ENCODE results near the gene CATSPER1. TPM values are rescaled to one million over a fixed set of nuclear protein-coding genes. Genes with fewer than 3 reads are reported as not detected.

The CATSPER1 gene
- total and polyA plus RNA-seq, 4 donors: 0.10 TPM; not detected in 3

GRCh38 chr11:66007201-66007634 is 19.1 kb downstream of the CATSPER1 start:
- peaks cover 13% of the 10 kb centered on the region for H3K4me1 ChIP-seq (ENCODE audit: control insufficient read depth, insufficient read depth, low read length)
- H3K9me3 ChIP-seq (ENCODE audit: control insufficient read depth, insufficient read depth, low read length): no peaks in the 10 kb centered on the region
- WGBS (ENCODE audit: insufficient coverage): 39% methylated on average over 5 of the region's 5 CpGs
- H3K27me3 ChIP-seq (ENCODE audit: control insufficient read depth, insufficient read depth, low read length): peaks cover 16% of the 10 kb centered on the region
- no peak overlapping the region for H3K4me3 ChIP-seq (ENCODE audit: low read depth, low read length)
- peaks cover 31% of the 10 kb centered on the region for H3K36me3 ChIP-seq (ENCODE audit: control insufficient read depth, insufficient read depth, low read length)
- no peak overlapping the region for H3K27ac ChIP-seq (ENCODE audit: low read depth, low read length)
- DNase-seq (ENCODE audit: low read depth in 4 of 6, low spot score in 6 of 6): no peak

- no peak overlapping the region for H3K4me3 ChIP-seq (ENCODE audit: low read depth, low read length)
- no peak overlapping the region for H3K27ac ChIP-seq (ENCODE audit: low read depth, low read length)
- WGBS (ENCODE audit: insufficient coverage): 75% methylated on average over 3 of the region's 4 CpGs
- H3K27me3 ChIP-seq (ENCODE audit: control insufficient read depth, insufficient read depth, low read length): peaks cover 13% of the 10 kb centered on the region
- H3K9me3 ChIP-seq (ENCODE audit: control insufficient read depth, insufficient read depth, low read length): no peaks in the 10 kb centered on the region
- peaks cover 13% of the 10 kb centered on the region for H3K4me1 ChIP-seq (ENCODE audit: control insufficient read depth, insufficient read depth, low read length)
- peaks cover 31% of the 10 kb centered on the region for H3K36me3 ChIP-seq (ENCODE audit: control insufficient read depth, insufficient read depth, low read length)
- DNase-seq (ENCODE audit: low read depth in 4 of 6, low spot score in 6 of 6): no peak
Measured at GRCh38 chr11:66006891-66007176, 19.4 kb downstream of the CATSPER1 start.

- Histone ChIP-seq H3K4me1 (ENCODE audit: control insufficient read depth, insufficient read depth, low read length) (peaks cover 15% of the 10 kb centered on the region), H3K4me3 (ENCODE audit: low read depth, low read length) (no peak overlapping the region), H3K9me3 (ENCODE audit: control insufficient read depth, insufficient read depth, low read length) (no peaks in the 10 kb centered on the region), H3K27me3 (ENCODE audit: control insufficient read depth, insufficient read depth, low read length) (peaks cover 7% of the 10 kb centered on the region), H3K27ac (ENCODE audit: low read depth, low read length) (no peak overlapping the region), H3K36me3 (ENCODE audit: control insufficient read depth, insufficient read depth, low read length) (peaks cover 31% of the 10 kb centered on the region)
- WGBS (ENCODE audit: insufficient coverage): 85% methylated on average over 12 of the region's 13 CpGs
- DNase-seq (ENCODE audit: low read depth in 4 of 6, low spot score in 6 of 6): no peak
Measured at GRCh38 chr11:66006134-66006890, 20.0 kb downstream of the CATSPER1 start.

- Histone ChIP-seq H3K4me3 (ENCODE audit: low read depth, low read length) (no peak overlapping the region), H3K36me3 (ENCODE audit: control insufficient read depth, insufficient read depth, low read length) (peaks cover 43% of the 10 kb centered on the region), H3K27ac (ENCODE audit: low read depth, low read length) (no peak overlapping the region), H3K9me3 (ENCODE audit: control insufficient read depth, insufficient read depth, low read length) (no peaks in the 10 kb centered on the region), H3K4me1 (ENCODE audit: control insufficient read depth, insufficient read depth, low read length) (peaks cover 24% of the 10 kb centered on the region), H3K27me3 (ENCODE audit: control insufficient read depth, insufficient read depth, low read length) (no peaks in the 10 kb centered on the region)
- DNase-seq (ENCODE audit: low read depth in 4 of 6, low spot score in 6 of 6): no peak
- 100% methylated on average over 1 of the region's 4 CpGs for WGBS (ENCODE audit: insufficient coverage)
Measured at GRCh38 chr11:66004186-66004585, 22.1 kb downstream of the CATSPER1 start.

- peaks cover 49% of the 10 kb centered on the region for H3K36me3 ChIP-seq (ENCODE audit: control insufficient read depth, insufficient read depth, low read length)
- DNase-seq (ENCODE audit: low read depth in 4 of 6, low spot score in 6 of 6): no peak
- no peaks in the 10 kb centered on the region for H3K9me3 ChIP-seq (ENCODE audit: control insufficient read depth, insufficient read depth, low read length)
- peak overlapping the region; percentile 99 for H3K27ac ChIP-seq (ENCODE audit: low read depth, low read length)
- H3K27me3 ChIP-seq (ENCODE audit: control insufficient read depth, insufficient read depth, low read length): no peaks in the 10 kb centered on the region
- H3K4me3 ChIP-seq (ENCODE audit: low read depth, low read length): peak overlapping the region; percentile 93
- peaks cover 24% of the 10 kb centered on the region for H3K4me1 ChIP-seq (ENCODE audit: control insufficient read depth, insufficient read depth, low read length)
- 85% methylated on average over 6 of the region's 6 CpGs for WGBS (ENCODE audit: insufficient coverage)
Measured at GRCh38 chr11:66003291-66003690, 23.0 kb downstream of the CATSPER1 start.

- H3K9me3 ChIP-seq (ENCODE audit: control insufficient read depth, insufficient read depth, low read length): no peaks in the 10 kb centered on the region
- peaks cover 55% of the 10 kb centered on the region for H3K36me3 ChIP-seq (ENCODE audit: control insufficient read depth, insufficient read depth, low read length)
- H3K4me1 ChIP-seq (ENCODE audit: control insufficient read depth, insufficient read depth, low read length): peaks cover 24% of the 10 kb centered on the region
- 0% methylated on average over 40 of the region's 40 CpGs for WGBS (ENCODE audit: insufficient coverage)
- DNase-seq (ENCODE audit: low read depth in 4 of 6, low spot score in 6 of 6): peak in 2 of 6 donors; percentile 12 to 29
- H3K27ac ChIP-seq (ENCODE audit: low read depth, low read length): peak overlapping the region; percentile 99
- peak overlapping the region; percentile 93 for H3K4me3 ChIP-seq (ENCODE audit: low read depth, low read length)
- H3K27me3 ChIP-seq (ENCODE audit: control insufficient read depth, insufficient read depth, low read length): no peaks in the 10 kb centered on the region
Measured at GRCh38 chr11:66002648-66003225, 23.5 kb downstream of the CATSPER1 start.

- H3K27me3 ChIP-seq (ENCODE audit: control insufficient read depth, insufficient read depth, low read length): no peaks in the 10 kb centered on the region
- H3K36me3 ChIP-seq (ENCODE audit: control insufficient read depth, insufficient read depth, low read length): peaks cover 60% of the 10 kb centered on the region
- H3K9me3 ChIP-seq (ENCODE audit: control insufficient read depth, insufficient read depth, low read length): no peaks in the 10 kb centered on the region
- 0% methylated on average over 54 of the region's 55 CpGs for WGBS (ENCODE audit: insufficient coverage)
- H3K4me1 ChIP-seq (ENCODE audit: control insufficient read depth, insufficient read depth, low read length): peaks cover 24% of the 10 kb centered on the region
- H3K27ac ChIP-seq (ENCODE audit: low read depth, low read length): peak within 1 kb of the TSS; percentile 99
- peak within 1 kb of the TSS; percentile 93 for H3K4me3 ChIP-seq (ENCODE audit: low read depth, low read length)
- DNase-seq (ENCODE audit: low read depth in 4 of 6, low spot score in 6 of 6): peak; percentile 96 to 99 (median 98)
Measured at GRCh38 chr11:66001942-66002647, 24.2 kb downstream of the CATSPER1 start, which contains the start of the genes BANF1 and EIF1AD. TSS of gene BANF1 (plus strand) at chr11:66002503. CDS start at chr11:66003251, 748 bp downstream. TSS of gene EIF1AD (minus strand) at chr11:66002157. CDS start at chr11:66000389, 1,768 bp downstream.

- Histone ChIP-seq H3K27ac (ENCODE audit: low read depth, low read length) (no peak overlapping the region), H3K27me3 (ENCODE audit: control insufficient read depth, insufficient read depth, low read length) (no peaks in the 10 kb centered on the region), H3K4me1 (ENCODE audit: control insufficient read depth, insufficient read depth, low read length) (peaks cover 11% of the 10 kb centered on the region), H3K9me3 (ENCODE audit: control insufficient read depth, insufficient read depth, low read length) (no peaks in the 10 kb centered on the region), H3K4me3 (ENCODE audit: low read depth, low read length) (no peak overlapping the region), H3K36me3 (ENCODE audit: control insufficient read depth, insufficient read depth, low read length) (peaks cover 38% of the 10 kb centered on the region)
- DNase-seq (ENCODE audit: low read depth in 4 of 6, low spot score in 6 of 6): no peak
- WGBS (ENCODE audit: insufficient coverage): 71% methylated on average over 2 of the region's 2 CpGs
Measured at GRCh38 chr11:65997286-65997685, 29.0 kb downstream of the CATSPER1 start.

- no peaks in the 10 kb centered on the region for H3K4me1 ChIP-seq (ENCODE audit: control insufficient read depth, insufficient read depth, low read length)
- H3K4me3 ChIP-seq (ENCODE audit: low read depth, low read length): no peak overlapping the region
- DNase-seq (ENCODE audit: low read depth in 4 of 6, low spot score in 6 of 6): no peak
- H3K9me3 ChIP-seq (ENCODE audit: control insufficient read depth, insufficient read depth, low read length): no peaks in the 10 kb centered on the region
- 94% methylated on average over 2 of the region's 5 CpGs for WGBS (ENCODE audit: insufficient coverage)
- H3K27me3 ChIP-seq (ENCODE audit: control insufficient read depth, insufficient read depth, low read length): no peaks in the 10 kb centered on the region
- H3K36me3 ChIP-seq (ENCODE audit: control insufficient read depth, insufficient read depth, low read length): peaks cover 19% of the 10 kb centered on the region
- H3K27ac ChIP-seq (ENCODE audit: low read depth, low read length): no peak overlapping the region
Measured at GRCh38 chr11:65992056-65992455, 34.2 kb downstream of the CATSPER1 start.

All from spinal cord (tissue), 10 donors.